Peyer's patch (tissue), 4 donors: ENCODE results near the gene GAN. TPM values are rescaled to one million over a fixed set of nuclear protein-coding genes. Genes with fewer than 3 reads are reported as not detected.

Experiments used
- DNase-seq, 3 donors: peaks; one replicate each; pipeline ENCODE4 v3.0.0-alpha.2; 2017 to 2019
- H3K27ac ChIP-seq, 4 donors: fragments of 200-600 bp; sonication (generic); one replicate each; pipeline ENCODE4 v1.5.1; 2016 to 2019
- H3K27me3 ChIP-seq, 2 donors: fragments of 200-600 bp; sonication (generic); one replicate each; pipeline ENCODE4 v1.5.1; 2019
- H3K36me3 ChIP-seq, 3 donors: fragments of 200-600 bp; sonication (generic); one replicate each; pipeline ENCODE4 v1.5.1; 2016 to 2019
- H3K4me1 ChIP-seq, 4 donors: fragments of 200-600 bp; sonication (generic); one replicate each; pipeline ENCODE4 v1.5.1; 2016 to 2019
- H3K4me3 ChIP-seq, 4 donors: fragments of 200-600 bp; sonication (generic); 1 replicate in 3 of 4; 2 replicates in 1 of 4; pipeline ENCODE4 v1.5.1; 2016 to 2019; ENCODE audit warnings: mild to moderate bottlenecking in 1 of 4
- H3K9me3 ChIP-seq, 4 donors: fragments of 200-600 bp; sonication (generic); one replicate each; pipeline ENCODE4 v1.5.1; 2016 to 2019; ENCODE audit warnings: mild to moderate bottlenecking in 1 of 4
- CTCF ChIP-seq, 6 experiments: fragments of 450-650 bp in 4 of 6; fragments of 200-600 bp in 2 of 6; sonication (generic) in 1 of 6; IDR thresholded peaks; one replicate each; pipeline ENCODE4 v1.5.1; 2017 to 2019; ENCODE audit warnings: antibody characterized with exemption in 6 of 6, mild to moderate bottlenecking in 3 of 6, moderate library complexity in 1 of 6
- POLR2A ChIP-seq, 2 donors: fragments of 450-650 bp; IDR thresholded peaks; one replicate each; pipeline ENCODE4 v1.5.1; 2017; ENCODE audit warnings: antibody characterized with exemption in 2 of 2, mild to moderate bottlenecking in 2 of 2, moderate library complexity in 2 of 2
- total RNA-seq, 4 donors: library from RNA; depleted of rRNA; stranded (reverse); fragments of >200 nt; gene quantifications; one replicate each; pipeline ENCODE4 v1.1.0, GENCODE V29; 2016

The GAN gene
- total RNA-seq, 4 donors from 2014 or later, result 7.4 to 15.2 (median 11.9) TPM

GRCh38 chr16:81310045-81310644 lies 4.6 kb upstream of the GAN start:
- TF ChIP-seq POLR2A (IDR thresholded peaks at IDR 0.05), result no peak
- TF ChIP-seq CTCF (IDR thresholded peaks at IDR 0.05), result no peak
- Histone ChIP-seq H3K36me3 (no peaks in the 10 kb centered on the region), H3K27me3 (no peaks in the 10 kb centered on the region), H3K4me1 (peaks cover 0 to 23% (median 0%) of the 10 kb centered on the region in 4 donors), H3K9me3 (no peaks in the 10 kb centered on the region), H3K4me3 (no peak overlapping the region), H3K27ac (peak overlapping the region in 1 of 4 donors; percentile 24)
- no peak for DNase-seq

- no peak for DNase-seq
- TF ChIP-seq POLR2A (IDR thresholded peaks at IDR 0.05), result no peak
- no peak for TF ChIP-seq CTCF (IDR thresholded peaks at IDR 0.05)
- H3K9me3 ChIP-seq, result no peaks in the 10 kb centered on the region
- H3K4me1 ChIP-seq, result peaks cover 0 to 32% (median 0%) of the 10 kb centered on the region in 4 donors
- no peak overlapping the region for H3K27ac ChIP-seq
- H3K4me3 ChIP-seq, result no peak overlapping the region
- H3K36me3 ChIP-seq, result no peaks in the 10 kb centered on the region
- no peaks in the 10 kb centered on the region for H3K27me3 ChIP-seq
These were observed 3.0 kb upstream of the GAN start for GRCh38 chr16:81311762-81312161.

GRCh38 chr16:81313701-81314602 lies 810 bp upstream of the GAN start:
- no peaks in the 10 kb centered on the region for H3K36me3 ChIP-seq
- peak overlapping the region; percentile 85 to 99 (median 98) for H3K4me3 ChIP-seq
- no peak for TF ChIP-seq CTCF (IDR thresholded peaks at IDR 0.05)
- peak overlapping the region; percentile 89 to 97 (median 94) for H3K27ac ChIP-seq
- H3K9me3 ChIP-seq, result no peaks in the 10 kb centered on the region
- H3K4me1 ChIP-seq, result peaks cover 0 to 36% (median 0%) of the 10 kb centered on the region in 4 donors
- H3K27me3 ChIP-seq, result no peaks in the 10 kb centered on the region
- DNase-seq, result no peak

- Histone ChIP-seq H3K27me3 (no peaks in the 10 kb centered on the region), H3K4me1 (peaks cover 0 to 46% (median 0%) of the 10 kb centered on the region in 4 donors)
- TF ChIP-seq POLR2A (IDR thresholded peaks at IDR 0.05) (peak; percentile 29 to 30), CTCF (IDR thresholded peaks at IDR 0.05) (peak in 3 of 6 experiments; percentile 21 to 42 (median 35))
These were observed 761 bp downstream of the GAN start for GRCh38 chr16:81315271-81316175.

GRCh38 chr16:81316176-81316496 lies 1.4 kb downstream of the GAN start:
- TF ChIP-seq POLR2A (IDR thresholded peaks at IDR 0.05) (no peak), CTCF (IDR thresholded peaks at IDR 0.05) (no peak)
- peak overlapping the region in 1 of 4 donors; percentile 90 for H3K27ac ChIP-seq
- no peak for DNase-seq
- H3K9me3 ChIP-seq, result no peaks in the 10 kb centered on the region
- no peaks in the 10 kb centered on the region for H3K36me3 ChIP-seq
- H3K27me3 ChIP-seq, result no peaks in the 10 kb centered on the region
- peak overlapping the region in 3 of 4 donors; percentile 85 to 99 (median 98) for H3K4me3 ChIP-seq
- peaks cover 0 to 39% (median 0%) of the 10 kb centered on the region in 4 donors for H3K4me1 ChIP-seq

More at GRCh38 chr16:81315271-81316175, 761 bp downstream of the GAN start:
- Histone ChIP-seq H3K27ac (peak overlapping the region; percentile 89 to 97 (median 94)), H3K36me3 (no peaks in the 10 kb centered on the region), H3K9me3 (no peaks in the 10 kb centered on the region), H3K4me3 (peak overlapping the region; percentile 85 to 99 (median 98))
- peak; percentile 37 to 81 (median 75) for DNase-seq
